DMS153 treated with DMSO at 0.1 percent for 48 hours (cell line): ENCODE data around the gene PWWP2B.

Experiments used
- DNase-seq: peaks from one replicate; lab custom pipeline; 2025; ENCODE audit not compliant: unreplicated experiment; lab: John Stamatoyannopoulos, UW

PWWP2B gene

DNA sequence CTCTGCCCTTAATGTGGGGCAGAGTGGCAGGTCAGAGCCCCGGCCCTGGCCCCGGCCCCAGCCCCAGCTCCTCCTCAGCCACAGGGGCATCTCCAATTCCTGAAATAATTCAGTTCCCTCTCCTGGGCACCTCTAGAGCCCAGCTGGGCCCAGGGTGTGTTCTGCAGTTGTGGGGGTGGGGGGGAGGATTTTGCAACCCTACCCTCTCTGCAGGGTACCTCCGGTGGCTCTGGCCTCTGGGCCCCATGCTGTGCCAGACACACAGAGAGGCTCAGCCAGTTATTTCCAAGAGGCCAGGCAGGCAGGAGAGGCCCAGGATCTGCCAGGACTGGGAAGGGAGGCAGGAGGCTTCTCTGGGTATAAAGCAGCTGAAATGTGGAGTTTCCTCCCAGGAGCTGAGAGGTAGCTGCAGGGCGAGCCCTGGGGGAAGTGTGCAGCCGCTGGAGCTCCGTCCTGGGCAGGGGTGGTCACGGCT, 47.9 kb downstream of the PWWP2B start:
- no peak for DNase-seq

DNA sequence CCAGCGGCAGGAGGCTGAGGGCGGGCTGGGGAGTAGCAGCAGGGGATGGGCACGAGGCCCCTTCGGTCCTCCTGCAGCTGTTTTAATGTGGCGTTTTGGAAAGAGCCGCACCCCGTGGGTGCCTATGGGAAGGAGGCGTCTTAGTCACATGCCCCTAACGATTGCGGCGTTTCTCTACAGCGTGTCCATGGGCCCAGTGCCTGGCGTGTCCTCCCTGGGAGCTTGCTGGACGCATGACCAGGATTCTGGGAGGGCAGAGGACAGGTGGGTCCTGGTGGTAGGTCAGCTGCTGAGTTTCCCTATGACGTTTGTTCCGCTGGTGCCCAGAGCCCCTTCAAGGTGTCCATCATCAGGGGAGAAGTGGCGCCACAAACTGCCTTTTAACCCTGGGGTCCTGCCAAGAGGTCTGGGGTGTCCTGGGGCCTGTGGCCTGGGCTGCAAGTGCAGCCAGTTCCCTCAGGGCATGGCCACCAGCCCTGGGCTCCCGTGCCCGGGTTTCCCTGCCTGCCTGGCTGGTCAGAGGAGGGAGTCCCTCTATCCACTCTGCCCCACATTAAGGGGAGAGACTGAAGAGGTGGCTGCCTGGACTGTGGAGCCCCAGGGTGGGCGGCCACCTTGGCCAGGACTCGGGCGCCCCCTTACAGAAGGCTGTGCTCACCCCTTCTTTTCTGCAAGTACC, 48.7 kb downstream of the PWWP2B start:
- DNase-seq, result no peak

DNA sequence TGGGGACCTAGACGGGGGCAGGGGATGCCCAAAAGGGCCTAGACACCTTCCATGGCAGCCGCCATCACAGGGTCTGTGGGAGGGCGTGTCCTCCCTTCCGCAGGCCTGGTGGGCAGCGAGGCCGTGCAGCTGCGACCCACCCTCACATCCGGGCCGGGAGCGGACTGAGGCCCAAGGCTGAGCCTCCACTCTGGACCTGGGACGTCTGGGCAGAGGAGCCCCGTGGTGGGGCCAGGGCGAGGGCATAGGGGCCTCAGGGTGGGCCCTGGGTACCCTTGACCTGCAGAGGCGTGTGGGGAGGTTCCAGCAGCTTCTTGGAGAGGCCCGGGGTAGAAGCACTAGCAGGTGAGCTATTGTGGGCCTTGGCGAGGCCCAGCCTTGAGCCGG, 49.2 kb downstream of the PWWP2B start:
- no peak for DNase-seq

DNA sequence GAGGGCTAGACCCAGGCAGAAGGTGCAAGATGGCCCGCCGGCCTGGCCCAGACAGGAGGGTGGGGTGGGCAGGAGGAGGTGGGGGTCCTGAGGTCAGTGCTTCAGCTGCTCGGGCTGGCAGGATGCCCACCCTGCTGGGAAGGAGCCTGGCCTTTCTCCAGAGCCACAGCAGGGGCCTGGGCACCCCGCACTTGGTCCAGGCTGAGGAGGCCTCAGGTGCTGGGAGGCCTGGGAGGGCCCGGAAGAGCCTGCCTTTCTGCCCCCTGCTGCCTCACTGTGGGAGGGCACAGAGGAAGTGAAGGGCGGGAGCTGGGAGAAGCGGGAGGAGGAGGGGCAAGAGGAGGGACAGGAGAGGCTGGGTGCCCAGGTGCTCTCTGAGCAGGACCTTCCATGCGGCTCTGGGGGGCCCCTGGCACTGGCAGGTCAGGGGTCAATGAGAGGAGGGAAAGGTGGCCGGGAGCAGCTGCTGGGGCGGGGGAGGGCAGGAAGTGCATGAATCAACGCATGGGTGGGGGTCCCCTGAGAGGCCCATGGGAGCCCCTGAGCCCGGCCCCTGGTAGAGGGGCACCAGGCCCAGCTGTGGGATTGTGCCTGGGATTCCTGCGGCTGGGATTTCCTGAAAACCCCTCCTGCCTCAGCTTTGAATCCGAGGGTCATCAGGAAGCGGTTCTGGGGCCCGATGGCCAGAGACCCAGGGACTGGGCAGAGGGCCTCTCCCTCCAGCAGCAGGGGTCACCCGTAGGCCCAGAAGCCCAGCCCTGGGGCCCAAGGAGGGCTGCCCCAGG, 49.9 kb downstream of the PWWP2B start:
- peak; percentile 69 for DNase-seq

DNA sequence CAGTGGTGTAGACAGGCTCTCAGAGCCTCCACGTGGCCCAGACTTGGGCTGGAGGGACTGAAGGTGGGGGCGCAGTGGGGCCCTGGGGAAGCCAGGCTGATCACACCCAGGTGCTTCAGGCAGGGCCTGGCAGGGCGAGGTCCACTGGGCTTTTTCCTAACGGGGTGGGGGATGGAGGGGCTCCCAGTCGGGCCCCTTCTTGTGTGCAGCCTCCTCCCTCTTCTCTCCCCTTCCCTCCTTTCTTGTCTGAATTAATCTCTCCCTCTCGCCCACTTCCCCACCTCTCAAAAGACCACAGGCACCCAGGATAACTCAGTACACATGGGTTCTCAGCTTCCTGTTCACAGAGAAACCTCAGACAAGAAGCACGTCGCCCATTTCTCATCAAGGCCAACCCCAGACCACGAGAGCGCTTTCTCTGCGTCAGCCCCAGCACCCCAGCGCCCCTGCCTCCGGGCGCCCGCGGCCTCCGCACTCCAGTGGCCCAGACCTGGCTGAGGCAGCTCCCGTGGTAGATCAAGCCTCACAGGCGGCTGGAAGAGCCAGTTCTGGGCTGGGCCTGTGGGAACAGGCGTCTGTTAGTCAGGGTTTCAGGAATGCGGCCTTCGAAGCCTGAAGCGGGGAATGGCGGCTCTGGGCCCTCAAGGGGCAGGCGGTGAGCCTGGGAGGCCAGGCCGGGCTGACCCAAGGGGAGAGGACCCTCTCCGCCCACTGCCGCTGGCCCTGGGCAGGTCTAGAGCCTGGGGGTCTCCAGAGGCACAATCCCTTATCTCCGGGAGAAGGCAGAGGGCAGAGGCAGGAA, 50.6 kb downstream of the PWWP2B start:
- DNase-seq, result no peak

DNA sequence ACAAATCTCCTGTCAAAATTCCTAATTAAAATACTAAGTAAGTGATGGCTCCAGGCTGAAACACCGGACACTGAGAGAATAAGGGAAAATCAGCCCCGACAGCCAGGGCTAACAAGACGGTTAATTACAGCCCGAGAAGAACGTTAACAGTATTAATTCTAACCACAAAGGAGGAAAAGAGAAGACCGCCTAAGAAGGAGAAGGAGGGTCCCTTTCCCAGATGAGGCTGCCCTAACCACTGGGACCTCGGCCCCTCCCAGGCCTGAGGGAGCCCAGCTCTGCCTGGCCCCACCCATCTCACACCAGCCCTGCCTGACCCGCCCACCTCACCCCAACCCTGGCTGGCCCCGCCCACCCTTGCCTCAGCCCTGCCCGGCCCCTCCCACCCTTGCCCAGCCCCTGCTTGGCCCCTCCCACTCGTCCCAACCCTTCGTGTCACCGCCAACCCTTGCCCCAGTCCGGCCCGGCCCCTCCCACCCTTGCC, 51.3 kb downstream of the PWWP2B start:
- peak; percentile 8 for DNase-seq

DNA sequence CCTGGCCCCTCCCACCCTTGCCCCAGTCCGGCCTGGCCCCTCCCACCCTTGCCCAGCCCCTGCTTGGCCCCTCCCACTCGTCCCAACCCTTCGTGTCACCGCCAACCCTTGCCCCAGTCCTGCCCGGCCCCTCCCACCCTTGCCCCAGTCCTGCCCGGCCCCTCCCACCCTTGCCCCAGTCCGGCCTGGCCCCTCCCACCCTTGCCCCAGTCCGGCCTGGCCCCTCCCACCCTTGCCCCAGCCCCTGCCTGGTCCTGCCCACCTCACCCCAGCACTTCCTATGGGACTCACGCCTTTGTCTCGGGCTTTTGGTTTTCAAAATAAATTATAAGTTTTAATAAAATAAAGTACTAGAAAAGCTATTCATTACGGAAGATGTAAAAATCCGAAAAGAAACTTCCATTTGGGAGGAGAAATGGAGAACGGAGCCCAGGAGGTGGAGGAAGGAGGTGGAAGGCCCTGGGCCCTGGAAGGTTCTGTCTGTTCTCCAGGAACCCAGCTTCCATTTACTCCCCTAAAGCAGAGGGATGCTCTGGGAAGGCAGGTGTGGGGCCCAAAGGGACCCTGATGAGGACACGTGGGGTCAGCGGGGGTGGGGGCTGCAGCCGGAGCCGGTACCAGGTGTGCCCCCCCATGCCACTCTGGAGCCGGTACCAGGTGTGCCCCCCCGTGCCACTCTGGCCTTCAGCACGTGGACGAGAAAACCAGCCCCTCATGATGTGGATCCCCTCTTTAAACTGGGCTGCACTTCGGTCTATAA, 52.2 kb downstream of the PWWP2B start:
- DNase-seq, result peak; percentile 11

DNA sequence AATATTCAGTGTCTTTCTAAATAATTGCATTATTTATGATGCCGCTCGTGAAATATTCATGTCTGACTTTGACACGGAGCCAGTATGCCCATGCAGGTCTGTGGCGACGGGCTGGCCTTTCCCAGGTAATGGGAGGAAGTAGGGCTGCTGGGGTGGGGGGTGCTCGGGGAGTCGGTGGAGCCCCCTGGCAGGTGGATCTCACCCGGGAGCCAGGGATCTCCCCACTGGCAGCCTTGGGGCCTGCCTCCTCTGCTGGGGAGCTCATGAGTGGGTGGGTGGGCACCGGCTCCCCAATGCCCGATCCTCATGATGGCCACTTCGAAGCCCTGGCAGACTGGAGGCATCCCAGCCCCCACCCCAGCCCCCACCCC, 52.8 kb downstream of the PWWP2B start:
- DNase-seq, result no peak

DNA sequence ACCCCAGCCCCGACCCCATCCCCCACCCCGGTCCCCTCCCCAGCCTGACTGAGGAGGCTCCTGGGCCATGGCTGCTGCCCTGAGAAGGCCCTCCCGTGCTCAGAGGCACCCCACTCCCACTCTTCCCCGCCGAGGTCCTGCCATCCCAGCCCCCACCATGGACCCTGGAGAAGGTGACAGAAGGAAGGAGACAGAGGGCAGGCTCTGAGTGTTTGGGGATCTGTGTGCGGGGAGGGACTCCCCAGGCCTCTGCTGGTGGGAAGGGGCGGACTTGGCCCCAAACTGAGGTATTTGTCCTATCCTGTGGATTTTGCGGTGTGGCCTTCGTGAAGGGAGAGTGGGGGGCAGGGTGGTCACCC, 53.4 kb downstream of the PWWP2B start:
- no peak for DNase-seq

DNA sequence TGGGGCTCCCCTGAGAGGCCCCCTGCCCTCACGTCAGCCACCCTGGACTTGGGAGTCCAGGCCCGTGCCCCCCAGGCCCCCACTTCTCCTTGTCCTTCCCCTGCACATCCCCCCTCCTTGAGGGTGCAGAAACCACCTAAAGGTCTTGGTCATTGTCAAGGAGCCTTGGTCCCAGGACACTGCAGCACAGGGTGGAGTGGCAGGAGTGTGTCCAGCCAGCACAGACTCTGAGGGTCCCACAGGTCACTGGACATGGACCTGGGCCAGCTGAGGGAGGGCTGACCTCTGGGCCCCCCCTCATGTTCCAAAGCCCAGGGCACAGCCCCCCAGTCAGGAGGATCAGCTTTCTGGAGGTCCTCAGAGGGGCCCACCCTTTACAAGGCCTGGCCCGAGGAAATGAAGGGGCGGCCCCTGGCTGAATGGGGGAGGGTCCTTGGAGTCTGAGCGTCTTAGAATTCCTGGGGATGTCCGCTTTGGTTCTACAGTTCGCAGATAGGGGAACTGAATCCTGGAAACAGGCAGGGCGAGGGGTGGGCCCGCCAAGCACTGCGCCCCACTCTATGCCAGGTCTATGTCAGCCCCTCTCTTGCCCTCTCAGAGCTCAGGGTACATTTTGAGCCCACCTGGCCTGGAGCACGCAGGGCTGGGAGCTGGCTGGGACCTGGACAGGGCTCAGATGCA, 54.0 kb downstream of the PWWP2B start:
- no peak for DNase-seq

DNA sequence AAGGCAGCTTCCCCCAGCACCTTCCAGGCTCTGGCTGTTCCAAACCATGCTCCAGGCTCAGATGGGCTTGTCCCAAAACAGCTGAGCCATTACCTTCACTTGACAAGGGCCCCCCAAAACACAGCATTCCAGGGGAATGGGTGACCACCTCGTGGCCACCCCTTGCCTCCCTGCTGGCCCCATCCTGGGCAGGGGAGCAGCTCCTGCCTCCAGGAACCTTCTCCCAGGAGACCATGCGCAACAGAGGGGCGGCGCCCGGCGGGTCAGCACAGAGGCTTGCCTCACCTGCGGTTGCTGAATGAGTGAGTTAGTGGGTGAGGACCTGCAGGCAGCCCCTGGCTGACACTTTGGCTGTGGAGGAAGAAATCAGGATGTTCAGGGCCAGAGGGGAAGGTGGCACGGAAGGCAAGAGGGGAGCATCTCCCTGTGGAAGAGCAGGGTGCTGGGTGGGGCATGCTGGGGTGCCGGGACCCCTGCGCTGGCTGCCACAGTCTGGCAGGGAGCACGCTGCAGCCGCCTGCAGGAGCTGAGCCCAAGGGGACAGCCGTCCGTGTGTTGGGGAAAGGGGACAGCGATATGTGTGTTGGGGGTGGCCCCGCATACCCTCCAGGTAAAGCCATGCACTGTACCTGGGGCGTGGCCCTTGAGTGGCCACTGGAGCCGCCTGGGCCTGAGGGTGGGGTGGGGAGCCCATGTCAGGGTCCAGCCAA, 54.7 kb downstream of the PWWP2B start:
- peak; percentile 35 for DNase-seq

DNA sequence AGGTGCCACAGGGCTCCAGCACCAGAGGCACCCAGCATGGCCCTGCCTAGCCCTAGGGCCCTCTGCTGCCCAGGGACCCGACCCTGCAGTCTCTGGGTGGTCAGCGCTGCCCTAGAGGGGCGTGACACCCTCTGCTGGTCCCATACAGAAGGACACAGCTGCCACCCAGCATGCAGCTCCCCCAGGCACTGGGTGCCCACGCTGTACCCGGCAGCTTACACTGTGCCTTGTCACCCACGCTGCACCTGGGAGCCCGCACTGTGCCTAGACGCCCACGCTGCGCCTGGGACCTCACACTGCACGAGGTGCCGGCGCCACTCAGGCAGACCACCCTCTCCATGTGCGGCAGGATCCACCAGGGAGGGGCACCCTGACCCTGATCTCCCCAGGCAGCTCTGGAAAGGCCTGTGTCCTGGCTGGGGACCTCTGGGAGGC, 55.2 kb downstream of the PWWP2B start:
- DNase-seq, result no peak

DNA sequence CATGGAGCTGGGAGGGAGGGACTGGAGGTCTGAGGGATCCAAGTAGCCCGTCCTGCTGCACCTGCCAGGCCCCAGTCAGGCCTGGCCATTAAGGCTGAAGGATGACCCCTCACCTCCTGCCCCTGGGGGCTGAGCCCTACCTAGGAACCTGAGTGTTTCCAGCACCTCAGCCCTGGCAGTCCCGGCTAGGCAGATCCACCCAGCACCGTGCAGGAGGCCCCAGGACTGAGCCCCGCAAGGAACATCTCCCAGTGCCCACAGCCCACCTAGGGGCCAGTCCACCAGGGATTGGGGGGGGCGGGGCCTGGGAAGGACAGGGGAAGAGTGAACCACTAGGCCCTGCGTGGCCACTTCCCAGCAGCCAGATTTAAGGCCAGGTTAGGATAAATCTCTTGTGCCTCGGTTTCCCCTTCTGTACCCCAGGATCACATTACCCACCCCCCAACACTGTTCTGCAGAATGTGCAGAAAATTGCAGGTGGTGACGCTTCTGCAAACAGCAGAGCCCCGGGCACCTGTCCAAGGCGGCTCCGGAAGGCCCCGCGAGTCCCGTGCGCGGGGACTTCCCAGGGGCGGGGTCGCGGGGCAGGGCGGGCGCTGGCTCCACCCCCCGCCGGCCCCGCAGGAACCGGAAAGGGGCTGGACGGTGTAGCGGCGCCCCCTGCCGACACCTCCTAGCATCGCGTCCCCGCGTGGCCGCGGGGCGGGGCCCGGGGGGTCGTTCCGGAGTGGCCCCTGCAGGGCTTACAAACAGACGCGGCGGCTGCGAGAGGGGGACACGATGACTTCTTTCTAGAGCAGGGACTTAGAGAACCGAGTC, 55.9 kb downstream of the PWWP2B start:
- DNase-seq, result peak; percentile 76

DNA sequence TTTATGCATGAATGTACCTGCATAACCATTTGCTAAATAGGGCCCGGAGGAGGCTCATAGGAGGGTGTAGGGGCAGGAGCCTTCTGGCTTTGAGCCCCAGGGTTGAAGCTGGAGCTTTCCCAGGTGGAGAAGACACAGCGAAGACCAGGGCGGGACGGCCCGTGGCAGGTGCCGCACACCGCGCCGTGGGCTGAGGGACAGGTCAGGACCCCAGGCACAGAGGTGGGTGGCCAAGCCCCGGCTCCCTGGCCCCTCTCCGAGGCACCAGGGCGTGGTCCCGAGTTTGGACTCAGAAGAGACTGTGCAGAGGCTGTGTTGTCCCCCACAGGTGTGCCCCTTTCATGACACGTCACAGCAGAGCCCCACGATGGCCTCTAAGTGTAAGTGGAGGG, 56.5 kb downstream of the PWWP2B start:
- no peak for DNase-seq

DNA sequence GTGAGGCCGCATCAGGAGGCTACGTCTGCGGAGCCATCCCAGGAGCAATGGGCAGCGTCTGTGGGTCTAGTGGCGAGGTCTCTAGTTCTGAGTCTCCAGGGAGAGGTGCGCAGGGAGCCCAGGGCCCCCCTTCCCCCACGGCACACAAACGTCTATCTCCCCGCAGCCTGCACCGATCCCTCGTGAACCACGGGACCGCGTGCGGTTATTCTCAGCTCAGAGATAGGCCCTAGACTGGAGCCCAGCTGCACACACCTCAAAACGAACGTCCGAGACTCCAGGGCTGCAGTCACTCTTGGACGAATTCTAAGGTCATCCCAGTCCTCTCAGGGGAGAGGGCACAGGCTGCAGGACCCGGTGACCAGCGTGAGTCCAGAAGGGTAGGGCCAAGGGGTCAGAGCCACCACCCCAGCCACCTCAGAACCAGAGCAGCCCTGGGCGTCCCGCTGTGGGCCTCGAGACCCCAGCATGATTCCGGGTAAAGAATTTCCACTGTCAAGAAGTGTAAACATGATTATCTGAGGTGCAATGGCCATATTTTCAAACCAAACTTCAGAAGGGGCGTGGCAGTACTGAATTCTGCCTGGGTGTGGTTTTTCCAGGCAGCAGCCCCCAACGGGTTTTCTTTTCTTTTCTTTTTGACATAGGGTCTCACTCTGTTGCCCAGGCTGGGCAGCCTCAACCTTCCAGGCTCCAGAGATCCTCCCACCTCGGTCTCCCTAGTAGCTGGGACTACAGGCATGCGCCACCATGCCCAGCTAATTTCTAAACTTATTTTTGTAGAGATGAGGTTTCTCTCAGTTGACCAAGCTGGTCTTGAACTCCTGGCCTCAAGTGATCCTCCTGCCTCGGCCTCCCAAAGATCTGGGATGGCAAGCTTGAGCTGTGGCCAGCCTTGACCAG, 57.5 kb downstream of the PWWP2B start:
- DNase-seq, result no peak

DNA sequence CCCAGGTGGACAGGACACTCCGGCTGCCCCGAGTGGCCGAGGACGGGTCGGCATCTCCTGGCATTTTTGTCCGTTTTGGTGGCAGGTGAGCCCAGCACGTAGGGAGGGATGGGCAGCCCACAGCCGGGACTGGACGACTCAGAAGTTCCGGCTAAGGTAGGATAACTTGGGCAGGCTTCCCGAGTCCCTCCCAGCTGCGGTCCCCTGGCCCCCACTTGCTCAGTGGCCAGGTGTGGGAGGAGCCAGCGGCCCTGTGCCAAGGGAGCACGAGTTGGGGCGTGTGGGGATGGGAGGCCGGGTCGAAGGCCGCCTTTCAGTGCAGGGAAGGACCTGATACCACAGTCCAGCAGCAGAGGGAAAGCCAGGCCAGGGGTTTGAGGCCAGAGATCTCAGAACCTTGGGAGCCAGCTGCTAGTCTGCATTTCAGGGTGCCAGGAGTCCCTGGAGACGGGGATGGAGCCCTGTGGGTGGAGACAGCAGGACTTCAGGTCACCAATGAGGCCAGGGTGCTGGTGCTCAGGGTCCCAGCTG, 58.5 kb downstream of the PWWP2B start:
- no peak for DNase-seq

DNA sequence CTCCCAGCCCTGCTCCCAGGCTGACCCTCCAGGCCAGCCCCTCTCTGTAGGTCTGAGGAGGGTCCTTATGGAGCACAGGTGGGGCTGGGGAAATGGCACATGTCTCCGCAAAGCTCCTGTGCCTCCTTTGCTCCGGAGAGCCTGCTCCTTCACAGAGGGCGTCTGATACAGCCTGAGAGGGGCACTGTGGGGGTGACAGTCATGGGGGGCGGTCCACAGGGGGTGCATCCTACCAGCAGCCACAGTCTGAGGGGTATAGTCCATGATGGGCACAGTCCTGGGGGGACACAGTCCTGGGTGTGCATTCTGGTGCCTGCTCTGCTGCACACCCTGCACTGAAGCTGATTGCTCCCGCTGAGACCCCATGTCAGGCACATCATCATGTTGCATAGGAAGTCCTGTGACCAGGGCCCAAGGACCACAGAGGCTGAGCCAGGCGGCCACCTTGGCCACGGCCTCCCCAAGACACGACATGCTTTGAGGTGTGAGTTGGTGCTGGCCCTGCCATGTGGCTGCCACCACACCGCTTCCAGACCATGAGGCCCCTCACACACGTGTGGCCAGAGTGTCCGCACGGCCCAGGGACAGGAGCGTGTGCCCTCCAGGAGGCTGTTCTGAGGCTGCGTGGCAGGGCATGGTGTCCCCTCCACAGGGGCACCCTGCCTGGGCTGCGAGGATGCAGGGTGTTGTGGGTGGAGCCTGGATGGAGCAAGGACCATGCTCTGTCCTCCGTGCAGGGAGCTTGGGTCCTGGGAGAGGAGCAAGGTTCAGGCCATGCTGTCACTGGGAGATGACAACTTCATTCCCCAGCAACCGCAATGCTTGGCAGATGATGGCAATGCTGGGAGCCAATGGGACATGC, 59.2 kb downstream of the PWWP2B start:
- no peak for DNase-seq
